ENCODE measurements around the gene DYDC1.
"Not testable (repeated sequence)": the region's sequence is repeated elsewhere in the genome, so short reads cannot be mapped to it uniquely, and the experiment has no call there.

DNA sequence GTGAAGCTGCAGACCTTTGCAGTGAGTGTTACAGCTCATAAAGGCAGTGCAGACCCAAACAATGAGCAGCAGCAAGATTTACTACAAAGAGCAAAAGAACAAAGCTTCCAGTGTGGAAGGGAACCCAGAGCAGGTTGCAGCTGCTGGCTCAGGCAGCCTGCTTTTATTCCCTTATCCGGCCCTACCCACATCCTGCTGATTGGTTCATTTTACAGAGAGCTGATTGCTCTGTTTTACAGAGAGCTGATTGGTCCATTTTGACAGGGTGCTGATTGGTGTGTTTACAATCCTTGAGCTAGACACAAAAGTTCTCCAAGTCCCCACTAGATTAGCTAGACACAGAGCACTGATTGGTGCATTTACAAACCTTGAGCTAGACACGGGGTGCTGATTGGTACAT, 2.4 kb upstream of the DYDC1 start:
- TF ChIP-seq, protein P1, sequence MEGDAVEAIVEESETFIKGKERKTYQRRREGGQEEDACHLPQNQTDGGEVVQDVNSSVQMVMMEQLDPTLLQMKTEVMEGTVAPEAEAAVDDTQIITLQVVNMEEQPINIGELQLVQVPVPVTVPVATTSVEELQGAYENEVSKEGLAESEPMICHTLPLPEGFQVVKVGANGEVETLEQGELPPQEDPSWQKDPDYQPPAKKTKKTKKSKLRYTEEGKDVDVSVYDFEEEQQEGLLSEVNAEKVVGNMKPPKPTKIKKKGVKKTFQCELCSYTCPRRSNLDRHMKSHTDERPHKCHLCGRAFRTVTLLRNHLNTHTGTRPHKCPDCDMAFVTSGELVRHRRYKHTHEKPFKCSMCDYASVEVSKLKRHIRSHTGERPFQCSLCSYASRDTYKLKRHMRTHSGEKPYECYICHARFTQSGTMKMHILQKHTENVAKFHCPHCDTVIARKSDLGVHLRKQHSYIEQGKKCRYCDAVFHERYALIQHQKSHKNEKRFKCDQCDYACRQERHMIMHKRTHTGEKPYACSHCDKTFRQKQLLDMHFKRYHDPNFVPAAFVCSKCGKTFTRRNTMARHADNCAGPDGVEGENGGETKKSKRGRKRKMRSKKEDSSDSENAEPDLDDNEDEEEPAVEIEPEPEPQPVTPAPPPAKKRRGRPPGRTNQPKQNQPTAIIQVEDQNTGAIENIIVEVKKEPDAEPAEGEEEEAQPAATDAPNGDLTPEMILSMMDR (IDR thresholded peaks at IDR 0.05), result not testable (repeated sequence)
- TF ChIP-seq EZH2 (IDR thresholded peaks at IDR 0.05), result not testable (repeated sequence)
